ENCODE results near the gene HAAO. TPM values are rescaled to one million over a fixed set of nuclear protein-coding genes. Genes with fewer than 3 reads are reported as not detected.
A peak's percentile ranks its signal among the peaks of the same experiment; 100 is the strongest.

HAAO gene
- polyA plus RNA-seq, 4 donors = 23.8 to 147 (median 44.8) TPM

GRCh38 chr2:42756150-42756775, 36.1 kb downstream of the HAAO start:
- Histone ChIP-seq H3K4me3 (ENCODE audit: low read depth in 1 of 3, low read length in 3 of 3) (no peak overlapping the region), H3K4me1 (ENCODE audit: control insufficient read depth in 3 of 3, insufficient read depth in 2 of 3, low read depth in 1 of 3, low read length in 2 of 3) (no peaks in the 10 kb centered on the region), H3K9me3 (ENCODE audit: control insufficient read depth in 2 of 2, insufficient read depth in 1 of 2, low read depth in 1 of 2, low read length in 1 of 2) (no peaks in the 10 kb centered on the region), H3K27ac (ENCODE audit: low read depth in 1 of 3, low read length in 2 of 3) (no peak overlapping the region), H3K27me3 (ENCODE audit: control insufficient read depth in 3 of 3, insufficient read depth in 3 of 3, low read length in 3 of 3) (no peaks in the 10 kb centered on the region), H3K36me3 (ENCODE audit: control insufficient read depth in 3 of 3, insufficient read depth in 2 of 3, low read depth in 1 of 3, low read length in 3 of 3) (peaks cover 0 to 28% (median 2%) of the 10 kb centered on the region in 3 donors)
- 81 to 84% (median 84%) methylated on average over 10 of the region's 10 CpGs for WGBS, 3 donors
- FAIRE-seq (no peak), DNase-seq (no peak)

GRCh38 chr2:42755191-42755880, 37.0 kb downstream of the HAAO start:
- Histone ChIP-seq H3K27ac (ENCODE audit: low read depth in 1 of 3, low read length in 2 of 3) (no peak overlapping the region), H3K4me1 (ENCODE audit: control insufficient read depth in 3 of 3, insufficient read depth in 2 of 3, low read depth in 1 of 3, low read length in 2 of 3) (no peaks in the 10 kb centered on the region), H3K9me3 (ENCODE audit: control insufficient read depth in 2 of 2, insufficient read depth in 1 of 2, low read depth in 1 of 2, low read length in 1 of 2) (no peaks in the 10 kb centered on the region), H3K4me3 (ENCODE audit: low read depth in 1 of 3, low read length in 3 of 3) (no peak overlapping the region), H3K36me3 (ENCODE audit: control insufficient read depth in 3 of 3, insufficient read depth in 2 of 3, low read depth in 1 of 3, low read length in 3 of 3) (peaks cover 0 to 28% (median 2%) of the 10 kb centered on the region in 3 donors), H3K27me3 (ENCODE audit: control insufficient read depth in 3 of 3, insufficient read depth in 3 of 3, low read length in 3 of 3) (no peaks in the 10 kb centered on the region)
- DNase-seq = peak in 1 of 2 donors; percentile 20
- no peak for FAIRE-seq
- WGBS, 3 donors = 78 to 81% (median 79%) methylated on average over 14 of the region's 14 CpGs

GRCh38 chr2:42754776-42755140, 37.6 kb downstream of the HAAO start:
- Histone ChIP-seq H3K4me3 (ENCODE audit: low read depth in 1 of 3, low read length in 3 of 3) (no peak overlapping the region), H3K9me3 (ENCODE audit: control insufficient read depth in 2 of 2, insufficient read depth in 1 of 2, low read depth in 1 of 2, low read length in 1 of 2) (no peaks in the 10 kb centered on the region), H3K4me1 (ENCODE audit: control insufficient read depth in 3 of 3, insufficient read depth in 2 of 3, low read depth in 1 of 3, low read length in 2 of 3) (no peaks in the 10 kb centered on the region), H3K36me3 (ENCODE audit: control insufficient read depth in 3 of 3, insufficient read depth in 2 of 3, low read depth in 1 of 3, low read length in 3 of 3) (peaks cover 0 to 28% (median 2%) of the 10 kb centered on the region in 3 donors), H3K27me3 (ENCODE audit: control insufficient read depth in 3 of 3, insufficient read depth in 3 of 3, low read length in 3 of 3) (no peaks in the 10 kb centered on the region), H3K27ac (ENCODE audit: low read depth in 1 of 3, low read length in 2 of 3) (no peak overlapping the region)
- WGBS, 3 donors = 74 to 80% (median 79%) methylated on average over 8 of the region's 8 CpGs
- DNase-seq (no peak), FAIRE-seq (no peak)

- H3K27me3 ChIP-seq (ENCODE audit: control insufficient read depth in 3 of 3, insufficient read depth in 3 of 3, low read length in 3 of 3) = no peaks in the 10 kb centered on the region
- DNase-seq (no peak), FAIRE-seq (no peak)
- H3K4me1 ChIP-seq (ENCODE audit: control insufficient read depth in 3 of 3, insufficient read depth in 2 of 3, low read depth in 1 of 3, low read length in 2 of 3) = no peaks in the 10 kb centered on the region
- no peak overlapping the region for H3K4me3 ChIP-seq (ENCODE audit: low read depth in 1 of 3, low read length in 3 of 3)
- peaks cover 0 to 28% (median 2%) of the 10 kb centered on the region in 3 donors for H3K36me3 ChIP-seq (ENCODE audit: control insufficient read depth in 3 of 3, insufficient read depth in 2 of 3, low read depth in 1 of 3, low read length in 3 of 3)
- WGBS, 3 donors = 18 to 64% (median 40%) methylated on average over 11 of the region's 11 CpGs
- H3K27ac ChIP-seq (ENCODE audit: low read depth in 1 of 3, low read length in 2 of 3) = no peak overlapping the region
- no peaks in the 10 kb centered on the region for H3K9me3 ChIP-seq (ENCODE audit: control insufficient read depth in 2 of 2, insufficient read depth in 1 of 2, low read depth in 1 of 2, low read length in 1 of 2)
Observed at GRCh38 chr2:42754021-42754775, 38.2 kb downstream of the HAAO start.

GRCh38 chr2:42752816-42753813, 39.3 kb downstream of the HAAO start:
- peaks cover 0 to 30% (median 2%) of the 10 kb centered on the region in 3 donors for H3K36me3 ChIP-seq (ENCODE audit: control insufficient read depth in 3 of 3, insufficient read depth in 2 of 3, low read depth in 1 of 3, low read length in 3 of 3)

GRCh38 chr2:42752314-42752713, 40.1 kb downstream of the HAAO start:
- Histone ChIP-seq H3K9me3 (ENCODE audit: control insufficient read depth in 2 of 2, insufficient read depth in 1 of 2, low read depth in 1 of 2, low read length in 1 of 2) (no peaks in the 10 kb centered on the region), H3K4me3 (ENCODE audit: low read depth in 1 of 3, low read length in 3 of 3) (no peak overlapping the region), H3K4me1 (ENCODE audit: control insufficient read depth in 3 of 3, insufficient read depth in 2 of 3, low read depth in 1 of 3, low read length in 2 of 3) (no peaks in the 10 kb centered on the region), H3K27ac (ENCODE audit: low read depth in 1 of 3, low read length in 2 of 3) (no peak overlapping the region), H3K27me3 (ENCODE audit: control insufficient read depth in 3 of 3, insufficient read depth in 3 of 3, low read length in 3 of 3) (no peaks in the 10 kb centered on the region), H3K36me3 (ENCODE audit: control insufficient read depth in 3 of 3, insufficient read depth in 2 of 3, low read depth in 1 of 3, low read length in 3 of 3) (peaks cover 0 to 32% (median 2%) of the 10 kb centered on the region in 3 donors)
- no peak for FAIRE-seq
- no peak for DNase-seq
- WGBS, 3 donors = 27 to 42% (median 32%) methylated on average over 2 of the region's 2 CpGs

More at GRCh38 chr2:42752816-42753813, 39.3 kb downstream of the HAAO start:
- Histone ChIP-seq H3K4me1 (ENCODE audit: control insufficient read depth in 3 of 3, insufficient read depth in 2 of 3, low read depth in 1 of 3, low read length in 2 of 3) (no peaks in the 10 kb centered on the region), H3K27me3 (ENCODE audit: control insufficient read depth in 3 of 3, insufficient read depth in 3 of 3, low read length in 3 of 3) (no peaks in the 10 kb centered on the region), H3K27ac (ENCODE audit: low read depth in 1 of 3, low read length in 2 of 3) (no peak overlapping the region), H3K4me3 (ENCODE audit: low read depth in 1 of 3, low read length in 3 of 3) (no peak overlapping the region), H3K9me3 (ENCODE audit: control insufficient read depth in 2 of 2, insufficient read depth in 1 of 2, low read depth in 1 of 2, low read length in 1 of 2) (no peaks in the 10 kb centered on the region)
- 66 to 77% (median 73%) methylated on average over 24 of the region's 24 CpGs for WGBS, 3 donors
- FAIRE-seq = no peak
- peak in 1 of 2 donors; percentile 22 for DNase-seq

GRCh38 chr2:42748840-42749239, 43.5 kb downstream of the HAAO start:
- WGBS, 3 donors = 94 to 95% (median 95%) methylated on average over 4 of the region's 4 CpGs
- Histone ChIP-seq H3K36me3 (ENCODE audit: control insufficient read depth in 3 of 3, insufficient read depth in 2 of 3, low read depth in 1 of 3, low read length in 3 of 3) (peaks cover 0 to 21% (median 2%) of the 10 kb centered on the region in 3 donors), H3K27me3 (ENCODE audit: control insufficient read depth in 3 of 3, insufficient read depth in 3 of 3, low read length in 3 of 3) (no peaks in the 10 kb centered on the region), H3K9me3 (ENCODE audit: control insufficient read depth in 2 of 2, insufficient read depth in 1 of 2, low read depth in 1 of 2, low read length in 1 of 2) (no peaks in the 10 kb centered on the region), H3K27ac (ENCODE audit: low read depth in 1 of 3, low read length in 2 of 3) (no peak overlapping the region), H3K4me1 (ENCODE audit: control insufficient read depth in 3 of 3, insufficient read depth in 2 of 3, low read depth in 1 of 3, low read length in 2 of 3) (no peaks in the 10 kb centered on the region), H3K4me3 (ENCODE audit: low read depth in 1 of 3, low read length in 3 of 3) (no peak overlapping the region)
- FAIRE-seq (no peak), DNase-seq (no peak)
